Measurements from ENCODE around the gene DOK3.

The DOK3 gene, protein sequence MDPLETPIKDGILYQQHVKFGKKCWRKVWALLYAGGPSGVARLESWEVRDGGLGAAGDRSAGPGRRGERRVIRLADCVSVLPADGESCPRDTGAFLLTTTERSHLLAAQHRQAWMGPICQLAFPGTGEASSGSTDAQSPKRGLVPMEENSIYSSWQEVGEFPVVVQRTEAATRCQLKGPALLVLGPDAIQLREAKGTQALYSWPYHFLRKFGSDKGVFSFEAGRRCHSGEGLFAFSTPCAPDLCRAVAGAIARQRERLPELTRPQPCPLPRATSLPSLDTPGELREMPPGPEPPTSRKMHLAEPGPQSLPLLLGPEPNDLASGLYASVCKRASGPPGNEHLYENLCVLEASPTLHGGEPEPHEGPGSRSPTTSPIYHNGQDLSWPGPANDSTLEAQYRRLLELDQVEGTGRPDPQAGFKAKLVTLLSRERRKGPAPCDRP

DNA sequence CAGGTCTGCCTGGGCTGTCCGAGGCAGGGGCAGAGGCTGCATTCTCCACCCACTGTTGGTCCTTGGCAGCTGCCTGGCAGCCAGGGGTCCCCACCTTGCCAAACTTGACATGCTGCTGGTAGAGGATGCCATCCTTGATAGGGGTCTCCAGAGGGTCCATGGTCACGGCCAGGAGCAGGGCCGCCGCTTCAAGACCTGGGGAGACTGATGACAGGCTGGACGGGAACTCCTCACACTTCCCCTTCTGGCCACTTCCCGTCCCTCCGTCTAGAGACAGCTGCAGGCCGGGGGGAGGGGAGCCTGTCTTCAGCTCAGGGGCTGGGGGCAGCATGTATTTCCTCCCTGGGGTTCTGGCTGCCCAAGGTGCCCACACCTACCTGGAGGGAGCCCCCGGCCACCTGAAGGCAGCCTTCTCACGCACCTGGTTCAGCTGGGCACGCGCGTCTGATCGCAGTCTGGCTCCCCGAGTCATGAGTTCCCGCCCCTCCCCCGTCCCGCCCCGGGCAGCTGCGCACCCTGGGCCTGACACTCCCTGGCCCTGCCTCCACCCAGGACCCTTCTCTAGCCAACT lies at the start of gene DOK3:
TSS of gene DOK3 (minus strand) at position 446 of the 571 bp plus-strand sequence. CDS start at position 160, 286 bp downstream.
- peak; percentile 76 for DNase-seq

DNA sequence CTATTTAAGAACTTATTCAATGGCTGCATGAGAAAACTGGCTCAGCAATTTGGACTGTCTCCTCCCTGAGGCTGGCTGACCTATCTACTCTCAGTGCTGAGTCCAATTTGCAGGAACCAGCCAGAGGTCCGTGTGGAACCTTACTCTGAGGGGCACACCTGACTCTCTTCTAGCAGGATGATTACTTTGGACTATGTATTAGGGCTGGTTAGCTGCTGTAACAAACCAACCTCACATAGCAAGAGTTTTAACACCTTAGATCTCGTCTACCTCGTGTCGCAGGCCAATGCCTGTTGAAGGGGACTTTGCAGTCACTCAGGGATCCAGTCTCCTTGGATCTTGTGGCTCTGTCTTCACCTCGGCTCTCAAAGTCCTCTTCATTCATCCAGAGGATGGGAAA lies 48.2 kb upstream of the DOK3 start:
- no peak for DNase-seq

DNA sequence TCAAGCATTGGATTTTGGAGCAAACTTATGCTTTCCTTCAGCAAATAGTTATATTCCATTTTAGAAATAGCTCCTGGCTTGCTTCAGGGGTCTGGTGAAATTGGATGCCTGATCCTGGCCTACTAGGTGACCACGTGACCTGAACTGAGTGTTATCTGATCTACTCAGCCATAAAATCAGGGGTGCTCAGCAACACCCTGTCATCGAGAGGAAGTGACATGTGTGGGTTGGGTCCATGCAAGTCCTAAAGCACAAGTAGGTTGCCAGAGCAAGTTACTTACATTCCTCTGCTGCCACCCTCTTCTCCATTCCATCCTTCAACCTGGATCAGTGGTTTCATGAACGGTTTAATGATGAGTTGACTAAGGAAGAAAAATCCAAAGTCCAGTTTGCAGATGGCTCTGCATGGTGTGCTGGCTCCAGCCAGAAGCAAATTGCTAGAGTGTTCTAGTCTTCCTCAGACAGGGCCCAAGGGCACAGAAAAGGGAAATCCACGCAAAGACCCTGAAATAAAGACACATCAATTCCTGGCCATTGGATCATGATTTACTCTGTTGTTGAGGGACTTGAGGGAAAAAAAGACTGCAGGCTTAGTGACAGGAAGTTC lies 47.5 kb upstream of the DOK3 start:
- DNase-seq: no peak

DNA sequence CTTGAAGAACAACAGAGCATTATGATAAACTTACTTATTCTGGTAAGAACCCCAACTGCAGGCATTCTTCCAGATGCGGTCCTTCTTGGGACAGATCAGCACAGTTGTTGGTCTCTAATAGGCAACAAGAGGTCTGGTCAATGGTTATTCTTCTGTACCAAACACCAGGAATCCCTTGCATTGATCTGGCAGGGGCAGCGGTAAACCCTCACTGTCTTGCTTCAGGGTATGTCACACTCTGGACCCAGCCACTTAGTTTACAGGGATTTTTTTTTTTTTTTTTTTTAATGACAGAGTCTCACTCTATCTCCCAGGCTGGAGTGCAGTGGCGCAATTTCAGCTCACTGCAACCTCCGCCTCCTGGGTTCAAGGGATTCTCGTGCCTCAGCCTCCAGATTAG lies 46.0 kb upstream of the DOK3 start:
- DNase-seq: no peak

DNA sequence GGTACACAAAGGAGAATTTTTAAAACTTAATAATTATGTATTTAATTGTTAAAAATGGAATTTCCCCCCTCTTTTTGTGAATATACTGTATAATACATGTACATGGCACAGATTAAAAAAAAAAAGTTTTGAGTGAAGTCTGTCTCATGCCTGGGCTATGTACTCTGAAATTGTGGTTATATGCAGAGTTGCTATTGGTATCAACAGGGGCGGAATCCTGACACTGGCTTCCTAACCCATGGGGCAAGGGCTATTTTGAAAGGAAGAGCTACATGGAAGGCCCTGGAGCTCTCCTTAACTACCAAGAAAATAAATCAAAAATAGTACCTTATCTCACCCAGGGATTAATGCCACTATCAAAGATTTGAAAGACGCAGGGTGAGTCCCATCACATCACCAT lies 45.6 kb upstream of the DOK3 start:
- no peak for DNase-seq

DNA sequence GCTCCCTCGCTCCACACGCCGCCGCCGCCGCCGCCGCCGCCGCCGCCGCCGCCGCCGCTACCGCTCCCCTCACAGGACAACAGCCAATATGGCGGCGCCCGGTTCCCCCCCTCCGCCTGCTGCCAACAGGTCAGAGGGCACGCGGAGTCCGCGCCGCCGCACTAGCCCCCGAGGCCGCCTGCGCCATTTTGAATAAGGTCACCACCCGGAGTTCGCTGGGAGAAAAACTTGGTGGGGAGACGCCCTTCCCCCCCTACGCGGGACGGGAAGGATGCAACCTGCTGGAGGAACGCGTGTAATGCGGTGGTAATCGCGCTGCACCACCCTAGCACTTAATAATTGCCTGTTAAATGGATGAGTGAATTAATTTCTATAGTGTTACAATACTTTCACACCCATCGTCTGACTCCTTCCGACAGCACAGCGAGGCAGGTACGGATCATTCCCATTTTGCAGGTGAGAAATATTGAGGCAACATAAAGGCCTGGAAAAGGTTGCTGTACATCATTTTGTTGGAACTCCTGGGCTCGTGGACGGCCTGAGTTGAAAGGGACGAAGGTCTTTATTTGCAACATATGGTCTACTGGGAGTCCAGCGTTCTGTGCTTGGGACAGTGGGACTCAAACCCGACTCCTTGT lies 45.0 kb upstream of the DOK3 start, which contains the start of gene FAM193B:
TSS of gene FAM193B (minus strand) at position 90 of the 638 bp plus-strand sequence. CDS start 105 bp downstream, outside the sequence.
- DNase-seq: peak; percentile 95

DNA sequence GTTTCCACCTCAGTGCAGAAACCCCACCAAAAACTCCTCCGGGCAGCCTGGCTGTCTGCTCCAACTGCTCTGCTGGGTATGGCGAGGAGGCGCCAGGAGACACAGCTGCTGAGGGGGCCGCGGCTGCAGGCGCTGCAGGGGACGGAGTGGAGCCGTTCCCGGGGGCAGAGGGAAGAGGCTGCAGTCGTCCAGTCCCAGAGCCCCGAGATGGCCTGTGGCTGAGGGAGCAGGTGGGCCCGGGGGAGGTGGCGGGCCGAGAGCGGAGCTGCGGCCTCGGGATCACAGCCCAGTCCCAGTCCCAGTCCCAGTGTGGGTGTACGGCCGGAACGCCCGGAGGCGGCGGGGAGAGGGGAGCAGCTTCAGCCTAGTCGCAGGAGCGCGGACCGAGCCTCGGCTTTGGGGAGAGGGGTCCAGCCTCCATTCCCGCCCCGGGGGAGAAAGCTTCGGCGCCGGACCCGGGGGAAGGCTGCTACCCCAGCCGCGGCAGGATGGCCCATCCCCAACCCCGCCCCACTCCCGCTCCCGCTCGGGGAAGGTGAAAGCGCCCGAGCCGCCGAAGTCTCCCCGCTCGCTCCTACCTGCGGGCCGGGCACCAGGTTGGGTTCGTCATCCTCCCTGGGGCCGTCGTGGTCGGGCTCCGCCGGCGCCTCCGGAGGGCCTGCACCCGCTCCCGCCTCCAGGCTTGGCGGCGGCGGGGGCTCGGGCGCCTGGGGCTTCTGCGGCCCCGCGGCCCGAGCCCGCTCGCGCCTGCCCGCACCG lies 44.2 kb upstream of the DOK3 start:
- peak; percentile 27 for DNase-seq

DNA sequence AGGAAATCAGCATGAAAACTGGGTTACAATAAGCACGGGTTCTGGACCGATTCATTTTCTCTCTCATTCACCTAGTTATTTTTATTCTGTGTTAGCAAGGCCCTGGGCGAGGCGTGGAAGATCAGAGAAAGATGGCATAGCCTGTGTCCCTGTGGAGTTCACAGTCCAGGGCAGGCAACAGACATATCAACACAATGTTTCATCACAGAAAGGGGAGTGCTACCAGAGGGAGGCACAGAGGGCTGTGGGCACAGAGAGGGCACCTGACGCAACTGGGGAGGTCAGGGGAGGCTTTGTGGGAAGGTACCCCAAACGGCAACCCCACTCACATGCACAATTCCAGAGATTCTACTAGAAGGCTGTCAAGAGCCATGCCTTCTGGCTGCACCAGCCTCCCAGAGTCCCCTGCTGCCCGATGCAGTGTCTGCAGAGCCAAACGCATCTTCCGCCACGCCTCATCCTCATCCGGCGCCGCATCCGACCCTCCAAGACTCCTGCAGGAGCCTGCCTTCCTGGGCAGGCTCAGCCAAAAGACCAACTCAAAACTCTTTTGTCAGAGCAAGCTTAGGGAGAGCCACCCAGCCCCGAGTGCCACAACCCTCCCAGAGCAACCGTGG lies 43.3 kb upstream of the DOK3 start:
- DNase-seq: no peak

DNA sequence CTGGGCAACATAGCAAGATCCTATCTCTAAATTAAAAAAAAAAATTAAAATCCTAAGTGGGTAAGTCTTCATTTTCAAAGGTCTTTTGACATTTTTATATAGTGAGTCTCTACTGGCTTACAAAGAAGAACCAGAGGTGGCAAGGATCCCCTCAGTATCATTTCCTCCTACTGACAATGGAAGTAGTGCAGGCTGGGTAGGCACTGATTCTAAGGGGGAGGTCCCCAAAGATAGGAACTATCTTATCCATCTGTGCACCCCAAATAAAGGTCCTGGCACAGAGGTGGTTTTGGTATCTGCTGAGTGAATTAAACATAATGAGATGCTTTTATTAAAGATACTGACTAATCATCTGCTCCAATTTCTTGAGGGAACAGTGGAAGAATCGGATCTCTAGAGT lies 40.5 kb upstream of the DOK3 start:
- no peak for DNase-seq

DNA sequence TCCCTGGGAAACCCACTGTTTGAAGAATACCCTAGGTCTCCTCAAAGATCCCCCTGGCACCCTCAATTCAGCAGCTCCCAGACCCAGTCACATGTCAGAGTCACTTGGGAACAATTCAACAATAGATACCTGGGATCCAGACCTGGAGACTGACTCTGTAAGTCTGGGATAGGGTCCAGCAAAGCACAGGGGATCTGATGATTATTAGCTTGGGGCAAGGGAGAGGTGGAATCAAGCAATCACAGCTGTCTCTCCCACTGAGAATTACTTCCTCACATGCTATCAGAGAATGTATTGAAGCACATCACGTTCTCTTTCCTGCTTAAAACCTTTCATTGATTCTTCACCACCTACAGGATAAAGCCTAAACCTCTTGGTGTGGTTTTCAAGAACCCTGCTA lies 38.9 kb upstream of the DOK3 start:
- DNase-seq: no peak

DNA sequence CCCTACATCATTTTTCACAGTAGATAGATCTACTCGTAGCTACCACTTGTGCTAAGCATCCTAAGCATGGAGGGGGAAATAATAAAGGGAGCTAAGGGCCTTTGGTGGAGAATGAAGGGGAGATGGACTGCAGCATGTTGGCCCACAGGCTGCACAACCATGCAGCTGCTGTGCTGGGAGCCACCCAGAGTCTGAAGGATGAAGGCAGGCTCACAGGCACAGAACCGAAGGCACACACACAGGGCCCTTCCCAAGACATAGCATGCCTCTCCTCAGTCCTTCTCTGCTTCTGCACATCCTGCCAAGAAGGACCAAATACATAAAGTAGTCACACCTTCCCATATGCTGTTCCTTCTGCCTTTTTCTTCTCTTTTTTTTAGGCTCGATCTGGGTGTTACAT lies 38.1 kb upstream of the DOK3 start:
- no peak for DNase-seq

DNA sequence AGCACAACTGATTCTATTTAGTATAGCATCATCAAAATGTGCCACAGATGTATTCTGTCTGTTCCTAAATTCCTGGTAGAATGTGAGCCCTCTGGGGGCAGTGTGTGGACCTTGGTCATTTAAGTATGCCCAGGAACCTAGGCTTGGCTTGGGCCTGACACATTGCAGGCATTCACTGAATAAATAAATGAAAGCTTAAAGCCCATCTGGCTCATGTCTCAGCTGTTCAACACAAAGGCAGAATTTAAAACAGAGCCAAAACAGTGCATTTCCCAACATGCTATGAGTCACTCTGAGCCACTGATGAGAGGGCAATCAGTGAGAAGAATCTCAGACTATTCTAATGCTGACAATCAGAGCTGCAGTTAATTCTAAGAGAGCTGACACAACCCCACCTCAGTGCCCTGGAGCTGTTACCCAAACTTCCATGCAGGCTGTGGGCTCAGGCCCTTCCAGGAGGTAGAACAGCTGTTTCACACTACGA lies 36.7 kb upstream of the DOK3 start:
- DNase-seq: peak; percentile 87

DNA sequence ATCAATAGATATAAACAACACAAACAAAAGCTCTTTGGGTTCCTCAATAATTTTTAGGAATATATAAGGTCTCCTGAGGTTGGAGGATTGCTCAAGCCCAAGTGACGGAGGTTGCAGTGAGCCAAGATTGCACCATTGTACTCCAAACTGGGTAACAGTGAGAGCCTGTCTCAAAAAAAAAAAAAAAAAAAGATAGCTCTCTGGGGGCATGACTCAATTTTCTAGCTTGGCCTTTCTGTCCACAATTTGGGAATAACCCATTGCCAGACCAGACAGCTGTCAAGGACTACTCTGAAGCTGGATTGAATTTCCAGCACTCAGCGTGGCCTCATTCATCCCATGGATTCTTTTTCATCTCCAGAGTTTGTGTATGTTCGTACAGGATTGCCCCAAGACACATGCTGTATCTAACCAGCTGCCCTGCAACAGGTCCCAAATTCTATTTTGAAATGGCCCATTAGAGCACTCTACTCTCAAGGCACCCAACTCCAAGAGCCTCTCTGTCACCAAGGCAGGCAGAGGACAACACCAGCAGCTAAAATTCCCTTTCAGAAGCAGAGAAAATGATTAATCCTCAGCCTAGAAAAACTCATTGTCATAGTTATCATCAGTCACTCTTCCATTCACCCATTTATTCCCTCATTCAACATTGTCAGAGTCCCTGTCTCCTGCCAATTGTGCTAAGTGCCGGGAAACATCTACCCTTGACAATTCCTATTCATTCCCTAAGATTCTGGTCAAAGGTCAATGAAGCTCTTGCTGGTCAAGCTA lies 36.0 kb upstream of the DOK3 start:
- DNase-seq: peak; percentile 93

DNA sequence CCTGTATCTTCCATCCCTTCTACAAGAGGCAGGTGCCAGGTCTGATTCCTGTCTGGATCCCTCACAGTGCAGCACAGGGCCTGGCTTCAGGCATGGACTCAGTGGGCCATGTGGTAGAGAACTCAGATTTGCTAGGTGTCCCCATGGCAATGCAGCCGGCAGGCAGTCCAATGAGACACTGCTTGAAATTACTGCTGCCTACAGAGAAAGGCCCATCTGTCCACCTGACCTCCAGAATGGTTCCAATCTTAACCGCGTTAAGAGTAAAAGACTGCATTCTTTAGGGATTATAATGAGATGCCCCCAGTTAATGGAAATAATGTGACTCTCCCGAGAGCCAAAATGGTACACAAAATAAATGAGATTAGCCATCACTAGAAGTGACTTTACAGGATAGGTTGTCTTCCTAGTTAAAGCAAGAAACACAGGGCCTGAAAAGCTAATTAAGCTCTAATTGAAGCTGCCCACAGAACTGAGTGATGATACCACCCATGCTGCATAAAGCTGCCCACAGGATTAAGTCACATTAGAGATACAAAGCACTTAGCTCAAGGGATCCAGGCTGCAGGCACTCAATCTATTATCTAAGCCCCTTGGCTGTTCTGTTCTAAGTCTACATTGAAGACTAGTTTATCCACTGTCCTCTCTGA lies 33.3 kb upstream of the DOK3 start:
- DNase-seq: no peak

DNA sequence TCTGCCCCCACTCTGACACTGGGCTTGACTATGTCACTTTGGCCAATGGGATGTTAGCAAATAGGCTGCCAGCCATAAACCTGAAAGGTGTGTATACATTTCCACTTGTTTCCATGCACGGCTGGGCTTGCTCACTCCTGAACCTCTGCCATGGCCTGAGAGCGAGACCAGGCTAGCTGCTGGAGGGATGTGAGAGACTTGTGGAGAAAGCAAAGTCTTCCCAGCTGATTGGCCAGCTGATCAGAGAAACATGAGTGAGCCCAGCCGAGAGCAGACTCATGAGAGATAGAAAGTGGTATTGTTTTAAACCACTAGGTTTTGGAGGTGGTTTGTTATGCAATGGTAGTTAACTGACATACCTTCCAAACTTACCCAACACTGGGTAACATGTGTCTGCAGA lies 30.8 kb upstream of the DOK3 start:
- no peak for DNase-seq

DNA sequence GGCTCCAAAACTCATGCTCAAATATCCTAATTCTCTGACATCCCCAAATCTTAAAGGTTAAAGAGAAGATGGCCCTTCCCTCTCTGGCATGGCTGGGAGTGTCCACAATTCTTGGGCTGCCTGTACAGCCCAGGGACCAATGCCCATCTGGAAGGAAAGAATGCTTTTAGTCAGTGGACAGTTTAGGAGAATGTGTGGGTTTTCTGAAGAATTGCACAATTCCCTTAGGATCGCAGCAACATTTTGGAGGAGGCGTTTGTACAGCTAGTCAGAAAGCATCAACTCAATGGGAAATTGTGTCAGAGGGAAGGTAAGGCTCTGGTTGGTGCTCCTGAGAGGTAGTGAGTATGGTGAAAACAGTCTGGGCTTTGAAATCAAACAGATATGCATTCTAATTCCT lies 29.8 kb upstream of the DOK3 start:
- no peak for DNase-seq

DNA sequence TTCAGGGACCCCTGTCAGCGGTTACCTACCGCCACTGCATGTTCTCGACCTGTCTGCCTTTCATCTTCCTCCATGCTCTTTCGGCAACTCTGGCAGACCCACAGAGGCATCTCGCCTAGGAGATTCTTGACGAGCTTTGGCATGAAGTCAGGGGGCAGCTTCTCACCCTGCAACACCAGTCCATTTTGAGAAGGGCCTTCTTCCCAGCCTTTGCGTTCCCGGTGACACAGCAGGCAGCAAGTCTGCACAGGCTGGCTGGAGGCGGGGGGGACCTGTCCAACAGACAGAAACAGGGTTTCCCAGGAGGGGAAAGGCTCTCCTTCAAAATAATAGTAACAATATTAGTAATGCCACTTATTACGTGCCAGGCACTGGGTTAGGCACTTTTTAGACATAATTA lies 29.2 kb upstream of the DOK3 start:
- DNase-seq: no peak

DNA sequence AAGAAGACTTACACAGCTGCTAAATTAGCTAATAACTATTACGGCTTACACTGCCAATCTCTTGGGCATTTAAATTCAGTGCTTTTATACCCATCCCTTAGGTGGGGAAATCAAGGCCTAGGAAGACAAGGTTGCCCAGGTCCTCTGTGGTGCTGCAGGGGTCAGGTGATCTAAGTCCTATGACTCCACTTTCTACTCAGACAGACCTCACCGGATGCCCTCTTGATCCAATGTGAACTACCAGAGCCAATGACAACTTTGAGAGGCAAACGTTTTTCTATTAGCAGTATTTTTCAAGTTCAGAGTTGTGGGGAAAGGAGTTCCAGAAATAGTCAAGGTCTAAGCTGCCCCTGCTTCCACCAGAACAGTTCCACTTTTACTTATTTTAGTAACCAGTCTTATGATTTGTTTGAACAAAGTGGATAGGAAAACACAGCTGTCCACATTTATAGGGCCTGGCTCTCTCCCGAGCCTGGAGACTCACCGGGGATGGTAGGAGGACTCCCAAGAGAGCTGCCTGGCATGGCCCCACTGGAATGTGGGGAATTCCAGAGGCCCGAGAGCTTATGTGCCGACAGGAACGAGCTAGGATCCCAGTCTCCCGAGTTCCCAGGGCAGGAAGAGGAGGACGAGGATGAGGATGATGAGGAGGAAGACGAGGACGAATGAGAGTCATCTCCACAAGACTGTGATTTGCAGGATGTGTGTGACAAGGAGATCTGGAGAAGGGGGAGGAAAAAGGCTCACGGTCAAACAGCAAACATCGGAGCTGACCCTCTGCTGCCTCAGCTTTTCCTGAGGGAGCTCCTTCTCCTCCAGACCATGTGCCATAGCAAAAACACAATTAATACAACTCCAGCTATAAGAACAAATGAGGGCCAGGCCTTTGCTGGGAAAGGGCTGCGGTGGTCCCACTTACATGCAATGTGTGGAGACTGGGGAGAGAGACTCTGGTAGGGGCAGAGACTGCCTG lies 28.0 kb upstream of the DOK3 start:
- no peak for DNase-seq

DNA sequence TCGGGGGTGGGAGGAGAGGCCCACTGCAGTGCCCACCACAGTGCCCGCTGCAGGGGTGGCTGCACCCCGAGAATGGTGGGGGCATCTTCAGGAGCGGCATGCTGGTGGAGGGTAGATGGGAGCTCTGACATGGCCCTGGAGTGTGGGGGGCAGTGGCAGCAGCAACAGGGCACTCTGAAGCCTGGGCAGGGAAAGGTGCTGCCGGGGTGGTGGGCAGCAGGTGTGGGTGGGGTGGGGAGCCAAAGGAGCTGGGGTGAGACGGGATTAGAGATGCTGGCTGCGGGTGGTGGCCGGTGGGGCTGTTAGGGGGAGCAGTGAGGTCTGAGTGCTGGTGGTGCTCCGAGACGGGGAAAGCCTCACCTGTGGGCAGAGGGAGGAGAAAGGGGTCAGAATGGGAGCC lies 26.8 kb upstream of the DOK3 start:
- no peak for DNase-seq

DNA sequence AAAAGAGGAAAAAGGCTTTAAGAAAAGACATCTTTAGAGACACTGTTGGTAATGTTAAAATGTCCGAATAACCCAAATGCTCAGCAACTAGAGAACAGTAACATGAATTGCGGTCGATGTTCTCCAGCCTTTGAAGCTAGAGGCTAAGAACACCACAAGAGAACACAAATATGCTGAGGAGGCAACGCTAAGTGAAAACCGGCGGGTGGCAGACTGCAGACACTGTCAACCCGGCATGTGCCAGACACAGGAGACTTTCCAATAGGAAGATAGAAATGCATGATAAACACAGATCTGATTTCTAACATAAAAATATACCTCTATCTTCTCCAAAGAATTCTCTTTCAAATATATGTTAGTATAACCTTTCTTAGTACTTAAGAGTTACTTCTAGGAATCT lies 25.5 kb upstream of the DOK3 start:
- no peak for DNase-seq
